K562 (cell line): Measurements from ENCODE around the gene PYGM. TPM values are rescaled to one million over a fixed set of nuclear protein-coding genes. Genes with fewer than 3 reads are reported as not detected.

ENCODE experiments used
- ATAC-seq: fragments of 200-7000 bp; cut with Tn5 transposase; 3 replicates; pipeline ENCODE4 v1.9.1; 2020; ENCODE audit warnings: moderate library complexity
- BruUV-seq: library from RNA; stranded (reverse); fragments of 400-500 nt; replicated peaks from 2 replicates; lab custom pipeline; 2021; lab: Mats Ljungman, UMichigan
- CTCF ChIA-PET: fragments of 300-600 bp; formaldehyde crosslinking; extraction: SDS; loops from one replicate; lab custom pipeline; 2021; ENCODE audit warnings: low intra/inter-chr PET ratio; lab: Yijun Ruan, JAX
- POLR2A ChIA-PET: fragments of 300-600, 350-650 bp; sonication (Branson Sonifier 250); formaldehyde crosslinking; extraction: SDS; loops from one replicate; lab custom pipeline; 2021; ENCODE audit warnings: antibody characterized with exemption, inconsistent platforms; lab: Yijun Ruan, JAX
- DNase-seq, 4 experiments: peaks; one replicate each; pipeline versions ENCODE4 v3.0.0 to v3.0.0-alpha.2; 2011 to 2018; ENCODE audit warnings: low spot score in 3 of 4, mixed read lengths in 3 of 4; ENCODE audit errors: extremely low read depth in 1 of 4
- FAIRE-seq: peaks from 2 replicates; lab custom pipeline; 2011; peaks lifted over from hg19 to GRCh38; lab: Jason Lieb, UNC
- H2AFZ ChIP-seq: 2 replicates; pipeline ENCODE4 v1.6.0; 2011; ENCODE audit warnings: low read depth, low read length, control low read depth, inconsistent platforms
- H3K27ac ChIP-seq: fragments of 200-600 bp; 3 replicates; pipeline ENCODE4 v1.8.0; 2011; ENCODE audit warnings: low read depth, mild to moderate bottlenecking, control low read depth, inconsistent platforms, low read length, moderate library complexity, mixed read lengths; ENCODE audit errors: extremely low read depth
- H3K27me3 ChIP-seq, 2 experiments: fragments of 300-600 bp in 1 of 2; 2 replicates in 1 of 2; 3 replicates in 1 of 2; pipeline versions ENCODE4 v1.6.0 to v1.8.0; 2011; ENCODE audit warnings: inconsistent platforms in 2 of 2, low read length in 2 of 2, mild to moderate bottlenecking in 1 of 2, mixed read lengths in 1 of 2, moderate library complexity in 1 of 2; ENCODE audit not compliant: control insufficient read depth in 2 of 2, insufficient read depth in 2 of 2
- H3K36me3 ChIP-seq: fragments of 300-600 bp; 3 replicates; pipeline ENCODE4 v1.8.0; 2011; ENCODE audit warnings: mild to moderate bottlenecking, low read length, inconsistent platforms; ENCODE audit not compliant: control insufficient read depth, insufficient read depth
- H3K4me1 ChIP-seq, 2 experiments: fragments of 200-600 bp in 1 of 2; replicated peaks in 1 of 2; 2 replicates in 1 of 2; 3 replicates in 1 of 2; pipeline versions ENCODE4 v1.5.1 to v1.8.0; 2011; ENCODE audit warnings: inconsistent platforms in 2 of 2, low read length in 2 of 2, mild to moderate bottlenecking in 1 of 2, mixed read lengths in 1 of 2, moderate library complexity in 1 of 2; ENCODE audit not compliant: control insufficient read depth in 2 of 2, insufficient read depth in 2 of 2
- H3K4me2 ChIP-seq: 2 replicates; pipeline ENCODE4 v1.6.1; 2011; ENCODE audit warnings: low read length, control low read depth, inconsistent platforms, mixed read lengths; ENCODE audit not compliant: insufficient read depth
- H3K4me3 ChIP-seq: fragments of 200-600 bp; sonication (generic), shearing (Covaris generic); 2 replicates; pipeline ENCODE4 v1.5.1; 2016; ENCODE audit warnings: control low read depth, inconsistent platforms
- H3K79me2 ChIP-seq: fragments of 200-600 bp; 3 replicates; pipeline ENCODE4 v1.8.0; 2011; ENCODE audit warnings: low read length, inconsistent platforms; ENCODE audit not compliant: control insufficient read depth, insufficient read depth
- H3K9ac ChIP-seq, 2 experiments: 2 replicates each; pipeline versions ENCODE4 v1.6.0 to v1.6.1; 2011; ENCODE audit warnings: low read depth in 2 of 2, low read length in 2 of 2, control low read depth in 1 of 2, inconsistent platforms in 1 of 2, mild to moderate bottlenecking in 1 of 2, mixed read lengths in 1 of 2; ENCODE audit not compliant: insufficient read depth in 1 of 2
- H3K9me1 ChIP-seq: one replicate; pipeline ENCODE4 v1.6.0; 2011; ENCODE audit warnings: inconsistent platforms, mild to moderate bottlenecking, low read length, moderate library complexity; ENCODE audit not compliant: control insufficient read depth, insufficient read depth
- H3K9me3 ChIP-seq: replicated peaks from 2 replicates; pipeline ENCODE4 v1.5.1; 2011; ENCODE audit warnings: low read depth, low read length, inconsistent platforms; ENCODE audit not compliant: control insufficient read depth, insufficient read depth
- H4K20me1 ChIP-seq: replicated peaks from 2 replicates; pipeline ENCODE4 v1.6.1; 2011; ENCODE audit warnings: low read length, inconsistent platforms, mixed read lengths; ENCODE audit not compliant: control insufficient read depth, insufficient read depth
- CBX8 ChIP-seq: fragments of 200-600 bp; sonication (generic); IDR thresholded peaks from 2 replicates; pipeline ENCODE4 v1.6.1; 2012; ENCODE audit warnings: borderline replicate concordance, mixed run types, low read depth, mild to moderate bottlenecking, moderate library complexity, mixed read lengths, low read length, control low read depth, inconsistent platforms; ENCODE audit not compliant: poor library complexity, severe bottlenecking; ENCODE audit errors: extremely low read depth
- CXXC5 ChIP-seq: fragments of 250-450 bp; sonication (Bioruptor Pico); IDR thresholded peaks from 2 replicates; pipeline ENCODE4 v1.8.0; 2022; ENCODE audit warnings: inconsistent platforms, mild to moderate bottlenecking, moderate library complexity
- MEF2D ChIP-seq: conservative IDR thresholded peaks from 2 replicates; pipeline ENCODE4 v1.6.1; 2016; ENCODE audit warnings: low read depth, missing genetic modification characterization, missing compliant biosample characterization
- MTA3 ChIP-seq: fragments of 450-650 bp; formaldehyde crosslinking; IDR thresholded peaks from 2 replicates; pipeline ENCODE4 v1.6.1; 2017; ENCODE audit warnings: mild to moderate bottlenecking, borderline replicate concordance
- NR2C1 ChIP-seq, 2 experiments: fragments of 450-650 bp; IDR thresholded peaks; 2 replicates each; pipeline ENCODE4 v1.6.1; 2017; ENCODE audit warnings: mild to moderate bottlenecking in 2 of 2, antibody characterized with exemption in 1 of 2, inconsistent platforms in 1 of 2, missing compliant biosample characterization in 1 of 2, missing genetic modification characterization in 1 of 2
- POLR2B ChIP-seq: fragments of 450-650 bp; IDR thresholded peaks from 2 replicates; pipeline ENCODE4 v1.6.1; 2018; ENCODE audit warnings: low read depth; ENCODE audit not compliant: partially characterized antibody
- RFX5 ChIP-seq: IDR thresholded peaks from 2 replicates; pipeline ENCODE4 v1.6.1; 2011; ENCODE audit warnings: low read depth, mild to moderate bottlenecking, improper control_type of control experiment, low read length
- SMC3 ChIP-seq: conservative IDR thresholded peaks from 2 replicates; pipeline ENCODE4 v1.6.1; 2011; ENCODE audit warnings: low read depth, low read length, improper control_type of control experiment; ENCODE audit not compliant: insufficient read depth
- ZNF384 ChIP-seq: IDR thresholded peaks from 2 replicates; pipeline ENCODE4 v1.6.1; 2012; ENCODE audit warnings: low read depth, low read length, improper control_type of control experiment
- WGBS: fragments of 100-300 bp; shearing (Covaris generic); methylation state at CpG from one replicate; pipeline ENCODE4 v1.1.6; 2016; ENCODE audit warnings: low coverage, mixed read lengths; ENCODE audit not compliant: insufficient coverage; ENCODE audit errors: missing lambda C conversion rate; 5-methylcytosine and 5-hydroxymethylcytosine counted together
- in situ Hi-C: fragments of 300-500 bp; cut with MboI; formaldehyde crosslinking; loops from 4 replicates; pipeline ENCODE4 v1.15.0; 2018; ENCODE audit warnings: inconsistent platforms, mixed read lengths
- intact Hi-C: fragments of 100-400 bp; cut with micrococcal nuclease; formaldehyde crosslinking; loops from 2 replicates; pipeline ENCODE4 v1.14.2; 2022
- polyA plus RNA-seq, 8 experiments: library from polyadenylated mRNA; depleted of rRNA in 4 of 8; stranded (reverse) in 5 of 8; unstranded in 3 of 8; fragments of >200 nt; fragmentation: Nextera tagmentation in 2 of 8; fragmentation: Illumina TruSeq in 1 of 8; extraction: Ambion mirVana in 2 of 8; extraction: Trizol in 1 of 8; gene quantifications; 2 replicates each; pipeline versions ENCODE4 v1.2.1 to v1.2.3, GENCODE V29; 2011 to 2014; ENCODE audit warnings: inconsistent platforms in 1 of 8, missing spikeins in 1 of 8
- total RNA-seq, 7 experiments: library from RNA; depleted of rRNA in 6 of 7; stranded (reverse); fragments of >200 nt in 6 of 7; fragmentation: Illumina TruSeq in 2 of 7; extraction: Trizol in 2 of 7; gene quantifications; 2 replicates each; pipeline versions ENCODE4 v1.2.1 to v1.2.3, GENCODE V29; 2011 to 2021; ENCODE audit warnings: low replicate concordance in 1 of 7
- TF ChIP-seq, protein P1 (sequence below): sonication (generic); formaldehyde crosslinking; IDR thresholded peaks from 2 replicates; pipeline ENCODE4 v1.8.1; 2023; ENCODE audit warnings: missing genetic modification reagents, mild to moderate bottlenecking, borderline replicate concordance
- TF ChIP-seq, protein P2 (sequence below): fragments of 450-650 bp; IDR thresholded peaks from 2 replicates; pipeline ENCODE4 v1.6.1; 2016; ENCODE audit warnings: antibody characterized with exemption
- TF ChIP-seq, protein P3 (sequence below): fragments of 200-800 bp; sonication (Bioruptor generic); IDR thresholded peaks from 2 replicates; pipeline ENCODE4 v1.6.1; 2017; ENCODE audit warnings: missing genetic modification characterization, missing compliant biosample characterization

PYGM gene
- total and polyA plus RNA-seq, 9 of the 15 experiments (the other 6 are each of a cell fraction or from before 2014, with no cell fraction given) = 0.07 to 1.5 (median 0.68) TPM

DNA sequence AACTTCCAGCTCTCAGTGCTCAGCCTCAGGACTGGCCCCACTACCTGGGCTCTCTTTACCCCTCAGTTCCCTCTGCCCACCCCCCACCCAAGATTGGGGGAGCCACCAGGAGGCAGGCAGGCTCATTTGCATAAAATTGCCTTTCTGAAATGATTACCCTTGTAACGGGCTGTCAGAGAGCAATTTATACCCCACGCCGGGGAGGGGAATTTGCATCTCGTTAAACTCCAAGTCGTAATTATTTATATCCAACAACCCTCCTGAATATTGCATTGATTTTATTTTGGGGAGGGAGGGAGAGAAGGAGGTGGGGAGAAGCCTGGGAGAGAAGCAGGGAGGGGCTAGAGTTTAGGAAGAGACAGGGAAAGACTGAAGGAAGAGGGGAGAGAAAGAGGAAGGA is 45.1 kb downstream of the PYGM start:
- H3K4me3 ChIP-seq = no peak overlapping the region
- no peak for ATAC-seq
- H3K9me3 ChIP-seq = no peaks in the 10 kb centered on the region; the same call in 1 of the 2 replicates
- peaks cover 34 to 60% of the 10 kb centered on the region in 2 experiments for H3K27me3 ChIP-seq
- intact Hi-C loops (no loop called here), in situ Hi-C loops (no loop called here)
- H3K4me2 ChIP-seq = no peak overlapping the region
- peaks cover 24% of the 10 kb centered on the region for H4K20me1 ChIP-seq
- POLR2A ChIA-PET = no interaction called here
- peaks cover 12 to 44% of the 10 kb centered on the region in 2 experiments for H3K4me1 ChIP-seq
- no peaks in the 10 kb centered on the region for H3K79me2 ChIP-seq
- no peak overlapping the region for H3K9ac ChIP-seq
- no peak overlapping the region for H2AFZ ChIP-seq
- no peaks in the 10 kb centered on the region for H3K9me1 ChIP-seq
- H3K36me3 ChIP-seq = no peaks in the 10 kb centered on the region
- no peak overlapping the region for H3K27ac ChIP-seq
- TF ChIP-seq CXXC5 (CRISPR knock-in tag) (no peak), NR2C1 (IDR thresholded peaks at IDR 0.05) (no peak), NR2C1 (tag; IDR thresholded peaks at IDR 0.05) (no peak), CBX8 (no peak), SMC3 (no peak), MTA3 (no peak), POLR2B (no peak), MEF2D (no peak), ZNF384 (no peak), RFX5 (no peak)
- TF ChIP-seq, protein P1, sequence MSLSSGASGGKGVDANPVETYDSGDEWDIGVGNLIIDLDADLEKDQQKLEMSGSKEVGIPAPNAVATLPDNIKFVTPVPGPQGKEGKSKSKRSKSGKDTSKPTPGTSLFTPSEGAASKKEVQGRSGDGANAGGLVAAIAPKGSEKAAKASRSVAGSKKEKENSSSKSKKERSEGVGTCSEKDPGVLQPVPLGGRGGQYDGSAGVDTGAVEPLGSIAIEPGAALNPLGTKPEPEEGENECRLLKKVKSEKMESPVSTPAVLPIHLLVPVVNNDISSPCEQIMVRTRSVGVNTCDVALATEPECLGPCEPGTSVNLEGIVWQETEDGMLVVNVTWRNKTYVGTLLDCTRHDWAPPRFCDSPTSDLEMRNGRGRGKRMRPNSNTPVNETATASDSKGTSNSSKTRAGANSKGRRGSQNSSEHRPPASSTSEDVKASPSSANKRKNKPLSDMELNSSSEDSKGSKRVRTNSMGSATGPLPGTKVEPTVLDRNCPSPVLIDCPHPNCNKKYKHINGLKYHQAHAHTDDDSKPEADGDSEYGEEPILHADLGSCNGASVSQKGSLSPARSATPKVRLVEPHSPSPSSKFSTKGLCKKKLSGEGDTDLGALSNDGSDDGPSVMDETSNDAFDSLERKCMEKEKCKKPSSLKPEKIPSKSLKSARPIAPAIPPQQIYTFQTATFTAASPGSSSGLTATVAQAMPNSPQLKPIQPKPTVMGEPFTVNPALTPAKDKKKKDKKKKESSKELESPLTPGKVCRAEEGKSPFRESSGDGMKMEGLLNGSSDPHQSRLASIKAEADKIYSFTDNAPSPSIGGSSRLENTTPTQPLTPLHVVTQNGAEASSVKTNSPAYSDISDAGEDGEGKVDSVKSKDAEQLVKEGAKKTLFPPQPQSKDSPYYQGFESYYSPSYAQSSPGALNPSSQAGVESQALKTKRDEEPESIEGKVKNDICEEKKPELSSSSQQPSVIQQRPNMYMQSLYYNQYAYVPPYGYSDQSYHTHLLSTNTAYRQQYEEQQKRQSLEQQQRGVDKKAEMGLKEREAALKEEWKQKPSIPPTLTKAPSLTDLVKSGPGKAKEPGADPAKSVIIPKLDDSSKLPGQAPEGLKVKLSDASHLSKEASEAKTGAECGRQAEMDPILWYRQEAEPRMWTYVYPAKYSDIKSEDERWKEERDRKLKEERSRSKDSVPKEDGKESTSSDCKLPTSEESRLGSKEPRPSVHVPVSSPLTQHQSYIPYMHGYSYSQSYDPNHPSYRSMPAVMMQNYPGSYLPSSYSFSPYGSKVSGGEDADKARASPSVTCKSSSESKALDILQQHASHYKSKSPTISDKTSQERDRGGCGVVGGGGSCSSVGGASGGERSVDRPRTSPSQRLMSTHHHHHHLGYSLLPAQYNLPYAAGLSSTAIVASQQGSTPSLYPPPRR (CRISPR knock-in tag) = no peak
- TF ChIP-seq, protein P2, sequence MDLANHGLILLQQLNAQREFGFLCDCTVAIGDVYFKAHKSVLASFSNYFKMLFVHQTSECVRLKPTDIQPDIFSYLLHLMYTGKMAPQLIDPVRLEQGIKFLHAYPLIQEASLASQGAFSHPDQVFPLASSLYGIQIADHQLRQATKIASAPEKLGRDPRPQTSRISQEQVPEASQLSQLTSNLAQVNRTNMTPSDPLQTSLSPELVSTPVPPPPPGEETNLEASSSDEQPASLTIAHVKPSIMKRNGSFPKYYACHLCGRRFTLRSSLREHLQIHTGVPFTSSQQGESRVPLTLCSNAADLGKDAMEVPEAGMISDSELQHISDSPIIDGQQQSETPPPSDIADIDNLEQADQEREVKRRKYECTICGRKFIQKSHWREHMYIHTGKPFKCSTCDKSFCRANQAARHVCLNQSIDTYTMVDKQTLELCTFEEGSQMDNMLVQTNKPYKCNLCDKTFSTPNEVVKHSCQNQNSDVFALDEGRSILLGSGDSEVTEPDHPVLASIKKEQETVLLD = no peak
- TF ChIP-seq, protein P3, sequence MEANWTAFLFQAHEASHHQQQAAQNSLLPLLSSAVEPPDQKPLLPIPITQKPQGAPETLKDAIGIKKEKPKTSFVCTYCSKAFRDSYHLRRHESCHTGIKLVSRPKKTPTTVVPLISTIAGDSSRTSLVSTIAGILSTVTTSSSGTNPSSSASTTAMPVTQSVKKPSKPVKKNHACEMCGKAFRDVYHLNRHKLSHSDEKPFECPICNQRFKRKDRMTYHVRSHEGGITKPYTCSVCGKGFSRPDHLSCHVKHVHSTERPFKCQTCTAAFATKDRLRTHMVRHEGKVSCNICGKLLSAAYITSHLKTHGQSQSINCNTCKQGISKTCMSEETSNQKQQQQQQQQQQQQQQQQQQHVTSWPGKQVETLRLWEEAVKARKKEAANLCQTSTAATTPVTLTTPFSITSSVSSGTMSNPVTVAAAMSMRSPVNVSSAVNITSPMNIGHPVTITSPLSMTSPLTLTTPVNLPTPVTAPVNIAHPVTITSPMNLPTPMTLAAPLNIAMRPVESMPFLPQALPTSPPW = no peak
- 0% methylated on average over 5 of the region's 5 CpGs for WGBS
- FAIRE-seq = no peak
- no peak for DNase-seq
- no TSS peak for BruUV-seq
- CTCF ChIA-PET = interaction anchor here (0.6 kb wide), 1 partner anchor 63 kb away, joined by 4 read pairs; no protein-coding TSS in a partner anchor
